ENCODE results near the gene MARK3.

- TF ChIP-seq CTCF (IDR thresholded peaks at IDR 0.05; ENCODE audit: borderline replicate concordance, extremely low read depth, low read length, poor library complexity, severe bottlenecking) = no peak
- TF ChIP-seq EZH2 (IDR thresholded peaks at IDR 0.05; ENCODE audit: borderline replicate concordance, low read depth, low read length, severe bottlenecking) = no peak
These were observed 166.1 kb downstream of the MARK3 start for GRCh38 chr14:103551338-103551762.

Data from DND-41 (cell line).